Fibroblast of skin of right biceps (primary cell): ENCODE results near the gene CORO2B.

Experiments
- DNase-seq: peaks from one replicate; pipeline ENCODE4 v3.0.0-alpha.2; 2013

CORO2B gene

DNA sequence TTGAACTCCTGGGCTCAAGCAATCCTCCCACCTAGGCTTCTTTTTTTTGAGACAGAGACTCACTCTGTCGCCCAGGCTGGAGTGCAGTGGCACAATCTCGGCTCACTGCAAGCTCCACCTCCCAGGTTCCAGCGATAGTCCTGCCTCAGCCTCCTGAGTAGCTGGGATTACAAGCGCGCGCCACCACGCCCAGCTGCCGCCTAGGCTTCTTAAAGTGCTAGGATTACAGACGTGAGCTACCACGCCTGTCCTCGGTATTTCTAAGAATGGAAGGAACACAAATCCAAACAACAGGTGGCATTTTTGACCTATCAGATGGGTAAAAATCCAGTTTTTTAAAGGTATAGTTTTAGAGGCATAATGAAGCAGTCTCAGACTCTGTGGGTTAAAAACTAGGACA, 128.1 kb downstream of the CORO2B start:
- DNase-seq = no peak

DNA sequence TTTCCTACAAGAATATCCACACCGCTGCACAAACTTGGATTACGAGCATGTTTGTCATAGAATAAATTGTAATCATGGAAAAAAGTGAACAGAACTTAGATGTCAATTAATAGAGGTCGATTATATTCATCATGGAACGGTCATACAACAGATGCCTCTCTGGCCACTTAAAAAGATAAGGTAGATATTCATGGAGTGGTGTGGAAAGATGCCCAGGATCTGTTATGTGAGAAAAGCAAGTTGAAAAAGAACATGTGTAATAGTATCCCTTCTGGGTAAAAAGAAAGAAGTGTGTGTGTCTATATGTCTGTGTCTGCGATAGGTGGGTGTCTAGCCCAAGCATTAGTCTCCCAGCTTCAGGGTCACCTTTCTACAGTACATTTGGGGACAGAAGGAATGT, 128.6 kb downstream of the CORO2B start:
- no peak for DNase-seq

DNA sequence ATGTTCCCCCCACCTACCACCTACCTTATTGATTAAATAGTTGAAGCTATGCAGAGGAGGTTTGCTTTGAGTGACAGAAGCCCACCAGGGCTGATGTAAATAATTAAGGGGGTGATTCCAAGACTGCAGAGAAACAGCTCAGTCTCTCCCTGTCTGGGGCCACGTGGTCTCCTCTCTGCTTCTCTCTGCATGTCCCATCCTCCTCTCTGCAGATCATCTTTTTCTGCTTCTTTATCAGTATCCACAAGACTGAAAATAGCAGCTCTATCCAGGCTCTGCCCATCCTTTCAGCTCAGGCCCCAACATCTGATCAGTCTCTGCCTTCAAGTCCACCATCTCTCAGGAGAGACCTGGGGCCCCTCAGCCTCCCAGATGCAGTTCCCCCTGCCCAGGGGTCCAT, 131.1 kb downstream of the CORO2B start:
- DNase-seq = no peak

DNA sequence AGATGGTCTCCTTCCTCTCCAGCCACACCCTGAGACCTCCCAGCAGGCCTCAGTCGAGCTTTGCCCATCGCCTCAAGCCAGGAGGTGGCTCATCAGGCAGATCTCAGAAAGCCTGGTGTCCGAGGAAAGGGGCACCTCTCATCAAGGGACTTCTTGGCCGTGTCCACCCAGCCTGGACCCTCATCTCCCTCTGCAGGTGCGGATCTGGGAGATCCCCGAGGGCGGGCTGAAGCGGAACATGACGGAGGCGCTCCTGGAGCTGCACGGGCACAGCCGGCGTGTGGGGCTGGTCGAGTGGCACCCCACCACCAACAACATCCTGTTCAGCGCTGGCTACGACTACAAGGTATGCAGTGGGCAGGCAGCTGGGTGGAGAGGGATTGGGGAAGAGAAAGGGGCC, 131.7 kb downstream of the CORO2B start:
- no peak for DNase-seq

DNA sequence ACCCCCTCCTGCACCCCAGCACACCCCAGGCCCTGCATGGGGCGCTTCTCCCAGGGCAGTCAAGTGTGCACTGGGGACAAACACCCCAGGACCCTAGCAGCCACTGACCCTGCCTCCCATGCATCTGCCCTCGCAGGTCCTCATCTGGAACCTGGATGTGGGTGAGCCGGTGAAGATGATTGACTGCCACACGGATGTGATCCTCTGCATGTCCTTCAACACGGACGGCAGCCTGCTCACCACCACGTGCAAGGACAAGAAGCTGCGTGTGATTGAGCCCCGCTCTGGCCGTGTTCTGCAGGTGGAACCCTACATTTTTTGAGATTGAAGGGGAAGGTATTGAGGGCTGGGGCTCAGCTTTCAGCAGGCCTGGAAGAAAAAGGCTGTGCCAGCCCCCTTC, 132.6 kb downstream of the CORO2B start:
- DNase-seq = no peak

DNA sequence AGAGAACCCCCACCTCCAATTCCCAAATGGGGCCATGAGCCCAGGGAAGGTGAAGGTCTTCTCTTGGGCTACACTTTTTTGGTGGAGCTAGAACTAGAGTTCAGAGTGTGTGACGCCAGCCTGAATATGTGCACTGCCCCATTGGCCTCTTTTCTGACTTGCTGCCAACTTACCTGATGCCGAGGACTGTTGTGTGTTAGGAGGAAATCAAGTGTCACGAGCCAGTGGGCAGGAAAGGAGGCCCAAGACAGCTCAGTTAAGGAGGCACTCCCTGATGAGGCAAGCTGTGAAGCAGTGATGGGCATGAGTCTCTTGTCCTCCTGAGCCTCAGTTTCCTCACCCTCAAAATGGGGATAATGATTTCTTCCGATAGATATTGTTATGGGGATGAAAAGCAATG, 134.1 kb downstream of the CORO2B start:
- no peak for DNase-seq

DNA sequence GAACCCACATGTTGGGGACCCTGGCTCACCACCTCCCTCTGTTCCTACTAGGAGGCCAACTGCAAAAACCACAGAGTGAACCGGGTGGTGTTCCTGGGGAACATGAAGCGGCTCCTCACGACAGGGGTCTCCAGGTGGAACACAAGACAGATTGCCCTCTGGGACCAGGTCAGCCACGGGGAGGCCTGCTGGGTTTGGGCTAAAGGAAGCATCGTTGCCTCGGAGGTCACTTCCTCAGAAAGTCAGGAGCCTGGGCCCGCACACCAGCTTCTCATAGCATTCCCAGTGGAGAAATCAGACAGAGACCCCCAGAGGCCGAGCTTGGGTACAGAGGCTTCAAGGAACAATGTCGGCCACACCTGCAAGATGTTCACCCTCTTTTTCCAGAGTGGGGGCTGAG, 135.1 kb downstream of the CORO2B start:
- no peak for DNase-seq

DNA sequence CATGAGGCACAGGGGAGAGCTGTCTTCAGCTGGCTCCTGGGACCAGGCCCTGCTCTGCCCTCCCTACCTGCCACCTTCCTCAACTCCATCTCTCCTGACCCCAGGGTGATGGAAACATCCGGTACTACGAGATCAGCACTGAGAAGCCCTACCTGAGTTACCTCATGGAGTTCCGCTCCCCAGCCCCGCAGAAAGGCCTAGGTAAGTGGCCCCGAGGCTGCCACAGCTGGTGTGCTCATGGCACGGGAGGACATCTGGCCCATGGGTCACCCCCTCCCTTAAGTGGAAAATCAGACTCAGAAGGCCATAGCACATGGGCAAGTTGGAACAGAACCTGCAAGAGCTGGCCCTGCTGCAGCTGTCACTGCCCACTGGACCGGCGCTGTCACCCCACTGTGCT, 136.3 kb downstream of the CORO2B start:
- DNase-seq = no peak

DNA sequence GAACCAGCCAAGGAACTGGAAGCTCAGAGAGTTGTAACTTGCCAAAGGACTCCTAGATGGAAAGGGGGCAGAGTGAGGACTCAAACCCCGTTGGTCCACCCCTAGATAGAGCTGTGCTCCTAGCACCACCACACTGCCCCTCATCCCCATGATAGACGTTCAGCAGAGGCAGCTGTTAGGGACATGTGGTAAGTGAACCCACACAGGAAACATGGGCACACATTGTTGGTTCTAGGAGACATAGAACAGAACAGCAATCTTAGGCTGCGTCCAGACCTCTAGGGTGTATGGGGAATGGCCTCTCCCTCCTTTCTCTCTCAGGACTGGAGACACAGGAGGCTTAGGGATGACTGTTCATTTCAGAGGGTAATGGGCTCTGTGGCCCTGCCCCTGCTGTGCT, 139.2 kb downstream of the CORO2B start:
- no peak for DNase-seq

DNA sequence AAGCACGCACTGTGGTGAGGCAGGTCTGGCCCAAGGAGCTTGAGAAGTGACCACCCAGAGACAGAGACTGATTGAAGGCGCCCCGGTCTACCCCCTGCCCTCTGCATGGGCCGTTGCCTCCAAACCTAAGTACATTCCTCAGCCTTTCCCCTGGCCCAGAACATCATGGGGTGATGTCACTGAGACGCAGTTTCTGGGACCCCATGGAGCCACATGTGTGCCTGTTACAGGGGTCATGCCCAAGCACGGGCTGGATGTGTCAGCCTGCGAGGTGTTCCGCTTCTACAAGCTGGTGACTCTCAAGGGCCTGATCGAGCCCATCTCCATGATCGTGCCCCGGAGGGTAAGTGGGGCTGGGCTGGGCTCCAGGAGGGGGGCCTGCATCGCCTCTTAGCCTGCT, 139.7 kb downstream of the CORO2B start:
- no peak for DNase-seq

DNA sequence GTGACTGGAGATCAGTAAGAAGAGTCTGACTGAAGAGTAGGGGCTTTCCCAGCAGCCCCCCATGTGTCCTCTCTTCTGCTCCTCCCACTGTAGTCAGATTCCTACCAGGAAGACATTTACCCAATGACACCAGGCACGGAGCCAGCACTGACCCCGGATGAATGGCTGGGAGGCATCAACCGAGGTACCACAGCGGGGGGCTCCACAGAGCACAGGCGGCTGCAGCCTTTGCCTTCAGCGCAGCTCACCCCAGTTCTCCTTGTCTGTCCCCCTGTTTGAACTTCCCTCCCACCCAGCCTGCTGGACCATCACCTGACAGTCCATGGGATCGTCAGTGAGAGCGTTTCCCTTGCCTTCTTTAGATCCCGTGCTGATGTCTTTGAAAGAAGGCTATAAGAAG, 140.3 kb downstream of the CORO2B start:
- no peak for DNase-seq

DNA sequence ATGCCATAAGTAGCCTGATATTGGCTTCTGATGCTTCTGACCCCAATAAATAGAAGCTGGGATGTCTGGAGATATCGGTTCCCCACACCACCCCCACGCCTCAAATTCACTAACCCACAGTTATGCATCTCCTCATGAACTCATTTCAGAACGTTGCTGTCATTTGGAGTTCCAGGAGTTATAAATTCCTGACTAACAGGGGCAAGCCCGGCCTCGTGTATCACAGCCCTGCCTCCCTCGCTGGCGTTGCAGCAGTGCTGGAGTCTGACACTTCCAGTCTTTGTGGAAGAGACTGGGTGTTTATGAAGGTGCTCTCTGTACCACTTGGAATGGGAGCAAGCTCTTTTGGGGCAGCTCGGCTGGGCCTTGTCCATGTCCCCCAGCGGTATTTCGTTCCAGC, 140.9 kb downstream of the CORO2B start:
- DNase-seq = peak; percentile 45

DNA sequence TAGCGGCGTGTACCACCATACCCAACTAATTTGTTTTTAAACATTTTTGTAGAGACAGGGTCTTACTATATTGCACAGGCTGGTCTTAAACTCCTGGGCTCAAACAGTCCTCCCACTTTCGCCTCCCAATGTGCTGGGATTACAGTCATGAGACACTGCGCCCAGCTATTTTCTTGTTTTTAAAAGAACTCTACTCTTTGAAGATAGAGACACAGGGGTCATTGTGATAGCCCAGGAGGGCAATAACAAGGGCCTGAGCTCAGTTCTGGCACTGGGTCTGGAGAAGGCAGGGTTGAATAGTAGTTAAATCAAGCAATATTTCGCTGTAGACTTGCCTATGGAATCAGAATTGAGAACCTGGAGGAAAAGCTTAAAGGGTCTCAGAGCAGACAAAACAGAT, 143.1 kb downstream of the CORO2B start:
- no peak for DNase-seq

DNA sequence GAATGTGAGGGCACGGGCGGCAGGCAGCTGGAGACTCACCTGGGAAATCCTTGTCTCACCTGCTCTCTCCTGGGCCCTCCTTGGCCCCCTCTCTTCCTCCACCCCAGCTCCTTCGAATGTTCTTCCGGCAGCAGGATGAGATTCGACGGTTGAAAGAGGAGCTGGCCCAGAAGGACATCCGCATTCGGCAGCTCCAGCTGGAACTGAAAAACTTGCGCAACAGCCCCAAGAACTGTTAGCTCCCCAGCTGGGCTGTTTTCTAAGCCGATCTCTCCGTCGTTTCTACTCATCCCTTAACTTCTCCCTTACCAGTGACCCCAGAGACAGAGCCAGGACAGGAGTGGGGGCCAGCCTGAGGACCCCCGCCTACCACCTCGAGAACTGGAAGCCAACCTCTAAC, 146.9 kb downstream of the CORO2B start:
- DNase-seq = peak; percentile 21

DNA sequence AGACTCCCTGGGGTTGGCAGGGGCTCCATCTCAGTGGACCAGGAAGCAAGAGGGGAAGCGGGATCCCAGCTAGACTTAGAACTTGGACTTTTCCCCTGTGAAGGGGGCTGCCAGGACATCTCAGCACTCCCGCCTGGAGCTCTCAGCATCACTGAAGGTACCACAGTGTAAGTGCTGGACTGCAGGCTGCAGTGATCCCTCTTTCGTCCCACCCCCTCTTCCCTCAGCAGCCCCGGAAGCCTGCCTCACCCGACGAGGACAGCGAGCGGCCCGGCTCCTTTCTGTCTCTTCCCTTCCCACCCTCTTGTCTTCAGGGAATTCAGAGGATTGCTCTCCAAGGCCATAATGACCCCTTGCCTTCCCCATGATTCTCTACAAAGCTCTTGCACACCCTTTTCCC, 147.5 kb downstream of the CORO2B start:
- DNase-seq = no peak

DNA sequence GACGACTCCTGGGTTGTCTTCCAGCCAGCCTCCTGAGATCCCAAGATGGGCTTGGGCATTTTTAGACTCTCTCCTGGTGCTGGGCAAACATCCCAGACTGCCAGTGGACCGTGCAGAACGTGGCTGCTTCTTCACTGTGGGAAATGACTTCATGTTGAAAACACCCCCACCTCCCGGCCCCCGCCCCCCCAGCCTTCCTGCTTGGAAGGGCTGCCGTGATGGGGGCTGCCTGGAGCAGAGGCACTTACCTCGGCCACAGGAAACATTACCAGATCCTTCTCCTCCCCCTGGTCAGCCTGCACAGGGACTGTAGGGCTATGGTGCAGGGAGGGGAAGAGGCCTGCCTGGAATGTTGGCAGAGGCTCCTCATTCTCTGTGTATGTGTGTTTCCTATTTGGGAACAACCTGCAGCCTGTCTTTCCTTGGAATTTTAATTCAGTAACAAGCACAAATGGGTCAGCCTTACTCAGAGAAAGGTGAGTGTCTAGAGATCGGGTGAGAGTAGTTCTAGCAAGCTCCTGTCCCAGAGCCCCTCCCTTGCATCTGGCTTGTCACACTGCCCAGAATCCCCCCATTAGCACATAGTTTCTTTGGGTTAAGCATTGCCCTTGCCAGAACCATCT, 151.1 kb downstream of the CORO2B start:
- DNase-seq = peak; percentile 54

DNA sequence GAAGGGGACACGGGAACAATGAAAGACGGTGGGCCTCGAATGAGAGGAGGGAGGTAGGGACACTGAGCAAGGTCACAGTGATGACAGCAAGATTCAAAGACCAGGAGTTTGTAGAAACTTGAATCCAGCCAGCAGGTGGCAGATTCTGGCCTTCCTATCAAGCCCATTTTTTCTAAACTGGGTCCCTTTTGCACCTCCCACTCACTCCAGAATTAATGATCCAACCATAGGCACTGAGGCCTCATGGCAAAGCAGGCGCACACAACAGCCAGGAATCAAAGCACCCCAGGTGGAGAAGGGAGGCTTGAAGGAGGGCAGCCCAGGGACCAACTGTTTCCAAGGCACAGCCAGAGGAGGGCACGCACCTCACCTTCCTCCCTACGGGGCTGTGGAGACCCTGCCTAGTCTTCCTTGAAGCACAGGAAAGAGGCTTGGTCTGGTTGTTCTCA, 151.7 kb downstream of the CORO2B start:
- peak; percentile 48 for DNase-seq

DNA sequence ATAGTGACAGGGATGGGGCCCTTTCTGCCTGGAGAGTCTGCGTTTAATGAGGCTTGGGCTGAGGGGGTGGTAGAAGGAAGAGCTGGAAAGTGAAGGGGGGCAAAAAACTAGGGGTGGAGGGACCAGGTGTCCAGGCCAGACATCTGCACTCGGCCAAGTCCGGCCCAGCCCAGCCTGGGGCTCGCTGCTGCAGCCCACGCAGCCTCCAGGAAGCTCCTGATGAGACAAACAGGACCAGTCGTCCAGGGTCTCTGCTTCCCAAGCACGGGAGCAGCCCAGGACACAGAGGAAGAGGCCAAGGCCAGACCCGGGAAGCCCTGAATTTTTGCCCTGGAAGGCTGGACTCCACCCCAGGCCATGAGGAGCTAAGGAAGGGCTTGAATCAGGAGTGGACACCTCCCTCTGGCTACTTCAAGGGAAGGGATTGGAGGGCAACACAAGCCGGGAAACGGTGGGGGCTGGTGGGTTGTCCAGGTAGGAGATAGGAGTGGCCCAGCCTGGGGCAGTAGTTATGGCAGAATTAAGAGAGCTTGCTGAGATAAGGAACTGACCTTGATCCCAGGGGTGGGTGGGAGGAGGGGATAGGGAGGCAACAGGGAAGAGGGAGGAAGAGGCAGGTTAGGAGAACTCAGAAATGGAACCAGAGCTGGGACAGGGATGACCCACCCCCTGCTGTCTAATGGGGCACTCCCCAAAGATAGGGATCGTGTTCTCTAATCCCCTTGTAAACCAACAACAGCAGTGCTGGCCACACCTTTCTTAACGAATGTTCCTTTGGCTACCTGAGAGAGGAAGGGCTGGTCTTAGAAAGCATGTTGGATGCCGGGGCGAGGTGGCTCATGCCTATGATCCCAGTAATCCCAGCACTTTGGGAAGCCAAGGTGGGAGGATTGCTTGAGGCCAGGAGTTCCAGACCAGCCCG, 152.4 kb downstream of the CORO2B start:
- no peak for DNase-seq

DNA sequence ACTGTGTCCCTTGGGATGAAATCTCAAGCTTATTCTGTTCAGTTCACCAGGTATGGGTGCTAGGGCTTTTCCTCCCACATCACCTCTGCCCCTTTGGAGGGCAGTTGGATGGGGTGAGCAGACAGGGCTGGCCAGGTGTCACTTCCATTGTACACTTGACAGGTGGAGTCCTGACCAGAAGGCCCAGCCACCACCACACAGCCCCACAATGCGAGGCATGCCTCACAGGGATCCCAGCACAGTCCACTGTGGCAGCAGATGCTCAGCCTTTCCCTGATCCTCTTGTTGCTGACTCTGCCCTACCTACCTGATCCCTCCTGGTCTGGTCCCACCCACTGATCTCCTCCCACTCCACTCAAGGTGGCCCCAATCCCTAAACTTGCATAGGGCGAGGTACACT, 153.7 kb downstream of the CORO2B start:
- no peak for DNase-seq

DNA sequence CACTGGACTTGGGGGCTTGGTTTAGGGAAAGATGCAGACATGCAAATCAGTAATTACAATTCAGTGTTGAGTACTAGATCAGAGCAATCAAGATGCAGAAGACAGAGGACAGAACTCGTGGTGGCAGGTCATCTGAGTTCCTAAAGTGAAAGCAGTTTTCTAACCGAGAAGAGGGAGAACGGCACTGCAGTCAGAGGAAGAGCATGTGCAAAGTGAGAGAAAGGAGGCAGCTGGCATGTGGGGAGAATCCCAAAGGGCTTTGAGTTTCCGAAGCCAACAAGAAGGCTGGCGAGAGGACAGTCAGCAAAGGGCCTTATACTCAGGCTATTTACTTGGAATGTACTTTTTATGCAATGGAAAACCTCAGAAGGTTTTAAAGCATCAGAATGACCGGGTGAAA, 154.9 kb downstream of the CORO2B start:
- no peak for DNase-seq

DNA sequence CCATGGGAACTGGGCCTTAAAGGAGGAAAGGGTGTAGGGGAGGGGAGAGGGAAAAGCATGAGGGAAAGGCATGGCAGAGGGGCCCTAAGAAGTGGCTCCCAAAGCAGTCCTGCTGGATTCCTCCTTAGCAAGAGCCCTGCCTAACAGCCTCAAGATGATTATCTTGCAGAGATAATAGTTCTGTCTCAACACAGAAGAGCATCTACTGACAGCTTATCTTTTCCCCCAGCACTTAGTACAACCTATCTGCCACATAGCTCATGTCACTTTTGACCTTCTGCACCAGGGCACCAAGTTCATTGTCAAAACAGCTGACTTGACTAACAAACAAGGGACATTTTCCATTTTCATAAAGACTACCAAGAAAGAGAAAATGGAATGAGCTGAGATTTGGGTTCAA, 155.6 kb downstream of the CORO2B start:
- no peak for DNase-seq

DNA sequence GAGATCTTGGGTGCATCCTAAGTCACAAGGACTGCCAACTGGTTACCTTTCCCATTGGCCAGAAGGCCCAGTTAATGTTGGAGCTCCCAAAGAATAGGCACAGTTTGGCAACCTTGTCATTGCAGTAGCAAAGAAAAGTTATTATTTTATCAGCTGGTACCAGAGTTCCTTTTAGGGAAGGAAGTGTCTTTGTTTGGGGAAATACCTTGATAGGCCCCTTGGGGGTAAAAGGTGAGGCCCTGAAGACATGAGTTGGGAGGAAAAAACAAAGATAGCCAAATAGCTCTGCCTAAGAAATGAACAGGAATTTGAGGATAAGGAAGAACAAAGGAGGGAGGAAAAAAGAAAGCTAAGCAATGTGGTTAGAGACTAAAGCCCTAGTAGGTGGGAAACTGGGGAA, 156.1 kb downstream of the CORO2B start:
- no peak for DNase-seq

DNA sequence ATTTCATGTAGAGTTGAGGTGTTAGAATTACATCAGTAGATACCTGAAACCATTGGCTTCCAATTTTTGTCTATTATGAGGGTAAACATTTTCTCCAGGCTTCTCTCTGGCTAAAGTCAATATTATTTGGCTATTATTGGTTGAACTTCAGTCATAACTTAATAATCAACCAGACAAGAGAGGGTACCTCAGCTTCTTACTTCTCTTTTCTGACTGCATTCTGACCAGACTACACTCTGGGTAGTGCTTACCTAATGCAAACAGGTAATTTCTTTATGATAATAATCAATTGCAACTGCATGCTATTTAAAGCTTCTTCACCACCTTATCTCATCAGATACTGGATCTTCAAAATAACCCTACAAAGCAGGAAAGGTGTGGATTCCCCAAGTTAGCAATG, 156.8 kb downstream of the CORO2B start:
- no peak for DNase-seq

DNA sequence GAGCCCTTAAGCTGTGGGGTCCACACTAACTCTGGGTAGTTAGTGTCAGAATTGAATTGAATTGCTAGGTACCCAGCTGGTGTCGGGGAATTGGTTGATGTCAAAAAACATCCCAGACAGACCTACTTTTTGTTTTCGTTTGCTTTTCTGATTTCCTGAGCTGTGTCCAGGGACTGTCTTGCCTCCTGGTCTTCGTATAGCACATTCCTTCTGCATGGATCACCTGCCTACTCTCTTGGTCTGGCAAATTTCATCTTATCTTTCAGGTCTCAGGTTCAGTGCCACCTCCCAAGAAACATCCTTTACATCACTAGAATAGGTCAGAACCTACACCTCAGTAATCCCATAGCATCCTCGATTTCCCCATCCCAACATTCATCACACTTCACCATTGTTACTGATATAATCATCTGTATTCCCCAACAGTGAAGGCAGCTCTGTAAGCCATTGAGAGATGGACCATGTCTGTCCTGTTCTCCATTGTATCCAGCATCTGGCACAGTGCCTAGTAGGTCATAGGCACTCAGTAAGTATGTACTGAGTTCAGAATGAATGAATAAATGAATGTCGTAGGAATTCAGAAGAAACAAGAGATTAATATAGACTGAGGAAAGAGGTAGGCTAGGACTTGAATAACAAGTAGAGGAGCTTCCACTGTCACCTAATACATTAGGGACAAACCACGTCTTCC, 160.7 kb downstream of the CORO2B start:
- DNase-seq = no peak
